Osteoblast (primary cell): ENCODE data around the gene TOMM7. TPM values are rescaled to one million over a fixed set of nuclear protein-coding genes. Genes with fewer than 3 reads are reported as not detected.
A peak's percentile ranks its signal among the peaks of the same experiment; 100 is the strongest.

Experiments
- DNase-seq: peaks from one replicate; pipeline ENCODE4 v3.0.0; 2011; ENCODE audit warnings: low spot score, mixed read lengths; ENCODE audit not compliant: insufficient read length; ENCODE audit errors: missing footprints
- H2AFZ ChIP-seq: 2 replicates; pipeline ENCODE4 v1.6.0; 2011; ENCODE audit warnings: mild to moderate bottlenecking, low read length
- H3K27ac ChIP-seq: 2 replicates; pipeline ENCODE4 v1.5.1; 2011; ENCODE audit warnings: mild to moderate bottlenecking, low read depth, low read length, moderate library complexity
- H3K27me3 ChIP-seq: 2 replicates; pipeline ENCODE4 v1.6.0; 2012; ENCODE audit warnings: mild to moderate bottlenecking, control low read depth, inconsistent platforms, low read length, moderate library complexity; ENCODE audit not compliant: insufficient read depth
- H3K36me3 ChIP-seq: 2 replicates; pipeline ENCODE4 v1.5.1; 2011; ENCODE audit warnings: mild to moderate bottlenecking, low read length, control low read depth, moderate library complexity; ENCODE audit not compliant: insufficient read depth
- H3K4me1 ChIP-seq: 2 replicates; pipeline ENCODE4 v1.5.1; 2011; ENCODE audit warnings: mild to moderate bottlenecking, low read length, control low read depth, moderate library complexity; ENCODE audit not compliant: insufficient read depth
- H3K4me2 ChIP-seq: 2 replicates; pipeline ENCODE4 v1.6.0; 2011; ENCODE audit warnings: mild to moderate bottlenecking, low read length; ENCODE audit not compliant: insufficient read depth
- H3K4me3 ChIP-seq: fragments of 200-600 bp; sonication (generic); 3 replicates; pipeline ENCODE4 v1.5.1; 2012; ENCODE audit warnings: mild to moderate bottlenecking, low read length, inconsistent platforms; ENCODE audit not compliant: insufficient read depth
- H3K79me2 ChIP-seq: 2 replicates; pipeline ENCODE4 v1.6.0; 2012; ENCODE audit warnings: mild to moderate bottlenecking, low read length, control low read depth, inconsistent platforms; ENCODE audit not compliant: insufficient read depth
- H3K9me3 ChIP-seq: 2 replicates; pipeline ENCODE4 v1.5.1; 2011; ENCODE audit warnings: low read depth, low read length, control low read depth
- H4K20me1 ChIP-seq: 2 replicates; pipeline ENCODE4 v1.6.0; 2012; ENCODE audit warnings: mild to moderate bottlenecking, low read length, control low read depth; ENCODE audit not compliant: insufficient read depth
- CTCF ChIP-seq: IDR thresholded peaks from 2 replicates; pipeline ENCODE4 v1.5.1; 2011; ENCODE audit warnings: mild to moderate bottlenecking, low read depth, low read length, moderate library complexity; ENCODE audit errors: extremely low read depth
- total RNA-seq: library from RNA; depleted of rRNA; stranded (reverse); fragments of >200 nt; gene quantifications from 2 replicates; pipeline ENCODE4 v1.2.3, GENCODE V29; 2012

The TOMM7 gene
- total RNA-seq, 1 donor: 144 TPM

GRCh38 chr7:22833957-22834356 lies 11.3 kb upstream of the TOMM7 start:
- Histone ChIP-seq H3K36me3 (no peaks in the 10 kb centered on the region), H3K27ac (no peak overlapping the region), H3K27me3 (no peaks in the 10 kb centered on the region), H2AFZ (peak overlapping the region; percentile 82), H4K20me1 (no peaks in the 10 kb centered on the region), H3K4me3 (peak overlapping the region; percentile 41), H3K9me3 (no peaks in the 10 kb centered on the region), H3K79me2 (no peaks in the 10 kb centered on the region), H3K4me1 (peaks cover 9% of the 10 kb centered on the region), H3K4me2 (peak overlapping the region; percentile 66)
- TF ChIP-seq CTCF: no peak
- DNase-seq: no peak

GRCh38 chr7:22833113-22833855 lies 10.6 kb upstream of the TOMM7 start:
- Histone ChIP-seq H3K79me2 (no peaks in the 10 kb centered on the region), H3K4me2 (peak overlapping the region; percentile 66), H3K36me3 (no peaks in the 10 kb centered on the region), H3K4me3 (peak overlapping the region; percentile 41), H3K9me3 (no peaks in the 10 kb centered on the region), H4K20me1 (no peaks in the 10 kb centered on the region), H2AFZ (peak overlapping the region; percentile 82), H3K27ac (no peak overlapping the region), H3K4me1 (peaks cover 9% of the 10 kb centered on the region), H3K27me3 (no peaks in the 10 kb centered on the region)
- no peak for TF ChIP-seq CTCF
- DNase-seq: no peak

GRCh38 chr7:22832401-22832800 lies 9.8 kb upstream of the TOMM7 start:
- H3K4me2 ChIP-seq: no peak overlapping the region
- no peak overlapping the region for H3K27ac ChIP-seq
- DNase-seq: no peak
- no peaks in the 10 kb centered on the region for H3K36me3 ChIP-seq
- H3K27me3 ChIP-seq: no peaks in the 10 kb centered on the region
- H4K20me1 ChIP-seq: no peaks in the 10 kb centered on the region
- H2AFZ ChIP-seq: no peak overlapping the region
- TF ChIP-seq CTCF: no peak
- peaks cover 9% of the 10 kb centered on the region for H3K4me1 ChIP-seq
- H3K79me2 ChIP-seq: no peaks in the 10 kb centered on the region
- H3K9me3 ChIP-seq: no peaks in the 10 kb centered on the region
- H3K4me3 ChIP-seq: no peak overlapping the region

- Histone ChIP-seq H3K4me1 (peaks cover 9% of the 10 kb centered on the region), H3K79me2 (no peaks in the 10 kb centered on the region), H4K20me1 (no peaks in the 10 kb centered on the region), H3K9me3 (no peaks in the 10 kb centered on the region), H3K27ac (no peak overlapping the region), H3K36me3 (no peaks in the 10 kb centered on the region), H3K27me3 (no peaks in the 10 kb centered on the region), H3K4me3 (no peak overlapping the region), H2AFZ (peak overlapping the region; percentile 19), H3K4me2 (no peak overlapping the region)
- DNase-seq: no peak
- no peak for TF ChIP-seq CTCF
Measured at GRCh38 chr7:22831602-22832305, 9.1 kb upstream of the TOMM7 start.
